ENCODE measurements around the gene CACNG6. TPM values are rescaled to one million over a fixed set of nuclear protein-coding genes. Genes with fewer than 3 reads are reported as not detected.

Gene CACNG6
- total RNA-seq, 1 donor from 2014 or later, result not detected

GRCh38 chr19:53961523-53962356 lies 29.7 kb upstream of the CACNG6 start:
- Mint-ChIP-seq H3K4me3 (ENCODE audit: unreplicated experiment) (no peak overlapping the region), H3K9me3 (ENCODE audit: unreplicated experiment) (no peaks in the 10 kb centered on the region), H3K36me3 (ENCODE audit: unreplicated experiment) (no peaks in the 10 kb centered on the region), H3K27ac (ENCODE audit: unreplicated experiment) (no peak overlapping the region), H3K4me1 (ENCODE audit: unreplicated experiment) (no peaks in the 10 kb centered on the region), H3K27me3 (ENCODE audit: unreplicated experiment) (peaks cover 61% of the 10 kb centered on the region)
- TF ChIP-seq, protein P1, sequence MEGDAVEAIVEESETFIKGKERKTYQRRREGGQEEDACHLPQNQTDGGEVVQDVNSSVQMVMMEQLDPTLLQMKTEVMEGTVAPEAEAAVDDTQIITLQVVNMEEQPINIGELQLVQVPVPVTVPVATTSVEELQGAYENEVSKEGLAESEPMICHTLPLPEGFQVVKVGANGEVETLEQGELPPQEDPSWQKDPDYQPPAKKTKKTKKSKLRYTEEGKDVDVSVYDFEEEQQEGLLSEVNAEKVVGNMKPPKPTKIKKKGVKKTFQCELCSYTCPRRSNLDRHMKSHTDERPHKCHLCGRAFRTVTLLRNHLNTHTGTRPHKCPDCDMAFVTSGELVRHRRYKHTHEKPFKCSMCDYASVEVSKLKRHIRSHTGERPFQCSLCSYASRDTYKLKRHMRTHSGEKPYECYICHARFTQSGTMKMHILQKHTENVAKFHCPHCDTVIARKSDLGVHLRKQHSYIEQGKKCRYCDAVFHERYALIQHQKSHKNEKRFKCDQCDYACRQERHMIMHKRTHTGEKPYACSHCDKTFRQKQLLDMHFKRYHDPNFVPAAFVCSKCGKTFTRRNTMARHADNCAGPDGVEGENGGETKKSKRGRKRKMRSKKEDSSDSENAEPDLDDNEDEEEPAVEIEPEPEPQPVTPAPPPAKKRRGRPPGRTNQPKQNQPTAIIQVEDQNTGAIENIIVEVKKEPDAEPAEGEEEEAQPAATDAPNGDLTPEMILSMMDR (IDR thresholded peaks at IDR 0.05), result no peak
- DNase-seq (ENCODE audit: extremely low spot score, unreplicated experiment), result no peak

DNA sequence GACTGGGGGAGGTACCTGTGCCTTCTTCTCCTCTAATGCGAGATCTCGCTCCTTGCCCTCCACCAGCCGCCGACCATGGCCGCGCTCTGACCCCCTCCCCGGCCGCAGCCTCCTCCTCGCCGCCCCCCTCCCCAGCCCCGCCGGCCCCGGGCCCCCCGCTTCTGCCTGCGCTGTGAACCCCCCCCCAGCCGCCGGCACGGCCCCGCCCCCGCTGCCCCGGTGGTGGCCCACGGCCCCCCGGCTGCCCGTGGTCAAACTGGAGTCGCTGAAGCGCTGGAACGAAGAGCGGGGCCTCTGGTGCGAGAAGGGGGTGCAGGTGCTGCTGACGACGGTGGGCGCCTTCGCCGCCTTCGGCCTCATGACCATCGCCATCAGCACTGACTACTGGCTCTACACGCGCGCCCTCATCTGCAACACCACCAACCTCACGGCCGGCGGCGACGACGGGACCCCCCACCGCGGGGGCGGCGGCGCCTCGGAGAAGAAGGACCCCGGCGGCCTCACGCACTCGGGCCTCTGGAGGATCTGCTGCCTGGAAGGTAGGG lies 28.5 kb upstream of the CACNG6 start, which contains the start of gene CACNG8:
Gene CACNG8 (plus strand): TSS at position 51 of the 545 bp plus-strand sequence.
- Mint-ChIP-seq H3K4me3 (ENCODE audit: unreplicated experiment) (no peak within 1 kb of the TSS), H3K27me3 (ENCODE audit: unreplicated experiment) (peaks cover 50% of the 10 kb centered on the region)
- no peak for DNase-seq (ENCODE audit: extremely low spot score, unreplicated experiment)

DNA sequence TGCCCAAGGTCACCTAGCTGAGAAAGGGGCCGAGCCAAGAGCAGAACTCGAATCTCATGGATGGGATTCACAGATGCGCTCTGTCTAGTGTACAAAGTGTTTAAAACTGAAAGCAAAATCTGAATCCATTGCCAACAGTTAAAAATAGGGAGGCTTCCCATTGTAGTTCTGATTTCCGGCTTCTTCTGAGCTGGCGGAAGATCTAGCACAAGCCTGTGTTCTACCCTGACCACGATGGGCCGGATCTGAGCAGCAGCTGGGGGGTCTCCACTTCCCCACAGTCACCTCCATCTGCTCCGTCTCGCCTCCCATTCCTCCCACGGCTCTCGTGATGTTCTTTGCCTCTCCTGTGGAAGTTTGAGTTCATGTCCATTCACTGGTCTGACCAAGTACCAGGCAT lies 26.3 kb upstream of the CACNG6 start:
- Mint-ChIP-seq H3K4me1 (ENCODE audit: unreplicated experiment) (no peaks in the 10 kb centered on the region), H3K27ac (ENCODE audit: unreplicated experiment) (no peak overlapping the region), H3K27me3 (ENCODE audit: unreplicated experiment) (peaks cover 42% of the 10 kb centered on the region), H3K9me3 (ENCODE audit: unreplicated experiment) (no peaks in the 10 kb centered on the region), H3K4me3 (ENCODE audit: unreplicated experiment) (no peak overlapping the region), H3K36me3 (ENCODE audit: unreplicated experiment) (no peaks in the 10 kb centered on the region)
- TF ChIP-seq, protein P1 (IDR thresholded peaks at IDR 0.05), result no peak
- no peak for DNase-seq (ENCODE audit: extremely low spot score, unreplicated experiment)

More for the DNA sequence above, 28.5 kb upstream of the CACNG6 start, which contains the start of gene CACNG8:
- no peaks in the 10 kb centered on the region for H3K9me3 Mint-ChIP-seq (ENCODE audit: unreplicated experiment)
- H3K36me3 Mint-ChIP-seq (ENCODE audit: unreplicated experiment), result no peaks in the 10 kb centered on the region
- H3K4me1 Mint-ChIP-seq (ENCODE audit: unreplicated experiment), result no peaks in the 10 kb centered on the region
- H3K27ac Mint-ChIP-seq (ENCODE audit: unreplicated experiment), result no peak within 1 kb of the TSS
- TF ChIP-seq, protein P1 (IDR thresholded peaks at IDR 0.05), result no peak

GRCh38 chr19:53966931-53967330 lies 24.5 kb upstream of the CACNG6 start:
- Mint-ChIP-seq H3K27me3 (ENCODE audit: unreplicated experiment) (peaks cover 24% of the 10 kb centered on the region), H3K9me3 (ENCODE audit: unreplicated experiment) (no peaks in the 10 kb centered on the region), H3K27ac (ENCODE audit: unreplicated experiment) (no peak overlapping the region), H3K4me1 (ENCODE audit: unreplicated experiment) (no peaks in the 10 kb centered on the region), H3K36me3 (ENCODE audit: unreplicated experiment) (no peaks in the 10 kb centered on the region), H3K4me3 (ENCODE audit: unreplicated experiment) (no peak overlapping the region)
- TF ChIP-seq, protein P1 (IDR thresholded peaks at IDR 0.05), result no peak
- no peak for DNase-seq (ENCODE audit: extremely low spot score, unreplicated experiment)

DNA sequence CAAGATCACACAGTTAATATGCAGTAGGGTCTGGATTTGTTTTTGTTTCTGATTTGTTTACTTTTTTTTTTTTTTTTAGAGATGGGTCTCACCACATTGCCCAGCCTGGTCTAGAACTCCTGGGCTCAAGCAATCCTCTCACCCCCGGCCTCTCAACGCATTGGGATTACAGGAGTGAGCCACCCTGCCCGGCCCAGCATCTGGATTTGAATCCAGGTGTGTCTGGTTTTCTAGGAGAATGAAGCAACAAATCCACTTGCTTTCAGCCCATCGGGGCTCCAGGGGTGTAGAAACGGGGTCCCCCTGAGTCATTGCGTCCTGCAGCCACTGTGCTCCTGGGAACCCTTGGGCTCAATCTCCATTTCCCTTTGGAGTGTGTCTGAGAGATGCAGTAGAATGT lies 22.1 kb upstream of the CACNG6 start:
- H3K9me3 Mint-ChIP-seq (ENCODE audit: unreplicated experiment), result no peaks in the 10 kb centered on the region
- H3K36me3 Mint-ChIP-seq (ENCODE audit: unreplicated experiment), result no peaks in the 10 kb centered on the region
- DNase-seq (ENCODE audit: extremely low spot score, unreplicated experiment), result no peak
- no peak overlapping the region for H3K4me3 Mint-ChIP-seq (ENCODE audit: unreplicated experiment)
- TF ChIP-seq, protein P1 (IDR thresholded peaks at IDR 0.05), result no peak
- no peaks in the 10 kb centered on the region for H3K4me1 Mint-ChIP-seq (ENCODE audit: unreplicated experiment)
- H3K27ac Mint-ChIP-seq (ENCODE audit: unreplicated experiment), result no peak overlapping the region
- peaks cover 13% of the 10 kb centered on the region for H3K27me3 Mint-ChIP-seq (ENCODE audit: unreplicated experiment)

Measured in osteocyte (in vitro differentiated cells).